Keratinocyte (primary cell): ENCODE measurements around the gene PRDM10. TPM values are rescaled to one million over a fixed set of nuclear protein-coding genes. Genes with fewer than 3 reads are reported as not detected.
A peak's percentile ranks its signal among the peaks of the same experiment; 100 is the strongest.

Experiments used
- DNase-seq: peaks from one replicate; pipeline ENCODE4 v3.0.0-alpha.2; 2011; ENCODE audit warnings: low read depth, missing footprints, low spot score
- FAIRE-seq: peaks from 2 replicates; lab custom pipeline; 2011; peaks lifted over from hg19 to GRCh38; lab: Jason Lieb, UNC
- H2AFZ ChIP-seq: 2 replicates; pipeline ENCODE4 v1.6.0; 2012; ENCODE audit warnings: low read length, control low read depth, inconsistent platforms; ENCODE audit not compliant: control insufficient read depth
- H3K27ac ChIP-seq: 2 replicates; pipeline ENCODE4 v1.5.1; 2011; ENCODE audit warnings: low read length; ENCODE audit not compliant: control insufficient read depth, insufficient read depth
- H3K27me3 ChIP-seq: 3 replicates; pipeline ENCODE4 v1.6.0; 2011; ENCODE audit warnings: low read length; ENCODE audit not compliant: control insufficient read depth, insufficient read depth; ENCODE audit errors: extremely low read depth
- H3K36me3 ChIP-seq, 2 experiments: 2 replicates in 1 of 2; 3 replicates in 1 of 2; pipeline ENCODE4 v1.5.1; 2011; ENCODE audit warnings: low read length in 2 of 2, mild to moderate bottlenecking in 1 of 2; ENCODE audit not compliant: control insufficient read depth in 2 of 2, insufficient read depth in 2 of 2; ENCODE audit errors: extremely low read depth in 1 of 2
- H3K4me1 ChIP-seq: 3 replicates; pipeline ENCODE4 v1.5.1; 2011; ENCODE audit warnings: low read length; ENCODE audit not compliant: control insufficient read depth, insufficient read depth; ENCODE audit errors: extremely low read depth
- H3K4me2 ChIP-seq: 3 replicates; pipeline ENCODE4 v1.6.0; 2011; ENCODE audit warnings: low read depth, low read length; ENCODE audit not compliant: control insufficient read depth, insufficient read depth; ENCODE audit errors: extremely low read depth
- H3K4me3 ChIP-seq, 3 experiments: fragments of 200-600 bp in 1 of 3; sonication (generic) in 1 of 3; 2 replicates in 2 of 3; 3 replicates in 1 of 3; pipeline ENCODE4 v1.5.1; 2011 to 2016; ENCODE audit warnings: low read length in 3 of 3, mild to moderate bottlenecking in 3 of 3, control low read depth in 2 of 3, inconsistent platforms in 1 of 3, low read depth in 1 of 3, mixed read lengths in 1 of 3, mixed run types in 1 of 3, moderate library complexity in 1 of 3; ENCODE audit not compliant: control insufficient read depth in 2 of 3, insufficient read depth in 2 of 3; ENCODE audit errors: extremely low read depth in 1 of 3
- H3K79me2 ChIP-seq: 2 replicates; pipeline ENCODE4 v1.6.0; 2012; ENCODE audit warnings: low read length; ENCODE audit not compliant: control insufficient read depth, insufficient read depth
- H3K9ac ChIP-seq: 3 replicates; pipeline ENCODE4 v1.6.0; 2011; ENCODE audit warnings: low read length; ENCODE audit not compliant: control insufficient read depth, insufficient read depth; ENCODE audit errors: extremely low read depth
- H3K9me1 ChIP-seq: 3 replicates; pipeline ENCODE4 v1.6.0; 2011; ENCODE audit warnings: low read length; ENCODE audit not compliant: control insufficient read depth, insufficient read depth; ENCODE audit errors: extremely low read depth
- H3K9me3 ChIP-seq: 2 replicates; pipeline ENCODE4 v1.5.1; 2012; ENCODE audit warnings: low read depth, low read length; ENCODE audit not compliant: control insufficient read depth
- H4K20me1 ChIP-seq: 3 replicates; pipeline ENCODE4 v1.6.0; 2011; ENCODE audit warnings: low read length; ENCODE audit not compliant: control insufficient read depth, insufficient read depth; ENCODE audit errors: extremely low read depth
- CTCF ChIP-seq, 3 experiments: IDR thresholded peaks in 1 of 3; conservative IDR thresholded peaks in 1 of 3; optimal IDR thresholded peaks in 1 of 3; 2 replicates in 2 of 3; 3 replicates in 1 of 3; pipeline versions ENCODE3 to v1.5.1; 2011; ENCODE audit warnings: low read length in 3 of 3, mild to moderate bottlenecking in 3 of 3, moderate library complexity in 2 of 3, control low read depth in 1 of 3, inconsistent platforms in 1 of 3; ENCODE audit not compliant: insufficient read depth in 2 of 3; ENCODE audit errors: extremely low read depth in 1 of 3
- EZH2 ChIP-seq: IDR thresholded peaks from one replicate; pipeline ENCODE4 v1.6.1; 2012; ENCODE audit warnings: inconsistent platforms, mild to moderate bottlenecking, low read length, moderate library complexity
- dilution Hi-C: fragments of 300-500 bp; cut with MboI; formaldehyde crosslinking; loops from one replicate; pipeline ENCODE4 v1.7.0; 2020; ENCODE audit warnings: low sequenced_read_pairs; ENCODE audit not compliant: extremely low pct_ligation_motif_present
- polyA plus RNA-seq, 5 experiments: library from polyadenylated mRNA; depleted of rRNA in 3 of 5; stranded (reverse) in 3 of 5; stranded (forward) in 1 of 5; unstranded in 1 of 5; fragments of >200 nt; gene quantifications; 1 replicate in 1 of 5; 2 replicates in 3 of 5; 3 replicates in 1 of 5; pipeline versions ENCODE4 v1.2.1 to v1.2.3, GENCODE V29; 2011 to 2012; ENCODE audit warnings: missing spikeins in 2 of 5, low read depth in 1 of 5, low replicate concordance in 1 of 5

Gene PRDM10
- polyA plus RNA-seq, 1 donor (not counting 4 experiments of a cell fraction or from before 2014, with no cell fraction given), result 4.7 TPM

DNA sequence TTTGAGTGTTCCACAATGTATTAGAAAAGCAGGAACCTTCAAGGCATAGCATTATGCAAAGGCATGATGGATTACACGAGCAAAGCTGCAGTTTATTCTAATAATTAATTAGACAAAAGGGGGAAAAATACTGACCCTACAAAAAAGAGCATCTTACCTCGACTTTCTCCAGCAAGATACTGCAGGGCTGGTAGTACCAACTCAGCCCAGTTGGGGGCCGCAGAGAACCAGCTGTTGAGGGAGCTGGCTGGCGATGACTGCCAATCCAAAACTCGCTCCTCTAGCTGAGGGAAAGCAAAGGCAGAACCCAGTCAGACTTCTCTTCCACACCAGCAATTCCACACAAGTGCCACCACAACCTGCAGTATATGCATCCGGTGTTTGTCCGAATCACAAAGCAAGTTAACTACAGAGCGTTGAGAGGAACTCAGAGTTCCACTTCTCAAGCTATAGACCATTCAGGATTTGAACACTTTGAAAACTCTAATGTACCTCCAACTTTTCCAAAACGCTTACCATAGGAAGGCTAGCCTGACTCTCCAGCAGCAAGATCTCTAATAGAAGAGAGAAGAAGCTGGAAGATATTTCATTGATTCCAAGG is 121.0 kb downstream of the PRDM10 start:
- FAIRE-seq, result no peak

DNA sequence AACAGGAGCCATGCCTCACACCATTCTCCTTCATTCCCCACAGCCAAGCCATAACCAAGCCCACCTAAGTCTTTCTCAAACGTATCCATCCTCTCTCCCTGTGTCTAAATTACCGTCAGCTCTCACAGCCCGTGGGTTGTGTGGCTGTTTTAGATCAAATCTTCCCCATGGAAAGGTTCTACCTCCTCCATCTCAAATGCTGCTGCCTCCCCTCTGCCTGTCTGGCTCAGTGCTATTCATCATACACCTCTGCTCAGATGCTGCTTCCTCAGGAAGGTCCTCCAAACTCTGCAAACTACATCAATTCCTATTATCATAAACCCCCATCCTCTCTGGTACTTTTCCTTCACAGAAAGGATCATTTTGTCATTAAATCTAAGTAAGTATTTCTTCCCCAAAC is 122.3 kb downstream of the PRDM10 start:
- no peak for FAIRE-seq
- Histone ChIP-seq H3K4me2 (no peak overlapping the region), H3K27ac (no peak overlapping the region), H3K9me1 (no peaks in the 10 kb centered on the region), H3K9ac (no peak overlapping the region), H3K4me3 (no peak overlapping the region), H2AFZ (no peak overlapping the region), H4K20me1 (no peaks in the 10 kb centered on the region), H3K36me3 (peaks cover 67 to 68% of the 10 kb centered on the region in 2 experiments), H3K27me3 (no peaks in the 10 kb centered on the region), H3K79me2 (no peaks in the 10 kb centered on the region), H3K4me1 (no peaks in the 10 kb centered on the region), H3K9me3 (no peaks in the 10 kb centered on the region)
- TF ChIP-seq CTCF (optimal IDR thresholded peaks at IDR 0.05 in 1 of 3, IDR thresholded peaks at IDR 0.05 in 1 of 3, conservative IDR thresholded peaks at IDR 0.05 in 1 of 3; ENCODE audit: extremely low read depth in 1 of 3, insufficient read depth in 2 of 3, low read length in 3 of 3), result no peak
- no peak for TF ChIP-seq EZH2
- DNase-seq, result no peak
- dilution Hi-C loops, result no loop called here

More for the DNA sequence above, 121.0 kb downstream of the PRDM10 start:
- H3K4me2 ChIP-seq, result no peak overlapping the region
- DNase-seq, result no peak
- no peaks in the 10 kb centered on the region for H3K79me2 ChIP-seq
- no peak overlapping the region for H3K4me3 ChIP-seq
- no peaks in the 10 kb centered on the region for H4K20me1 ChIP-seq
- H3K9me1 ChIP-seq, result no peaks in the 10 kb centered on the region
- dilution Hi-C loops, result no loop called here
- no peak overlapping the region for H3K27ac ChIP-seq
- H3K9ac ChIP-seq, result no peak overlapping the region
- H3K36me3 ChIP-seq, result peaks cover 60 to 68% of the 10 kb centered on the region in 2 experiments
- no peak for TF ChIP-seq EZH2
- TF ChIP-seq CTCF (optimal IDR thresholded peaks at IDR 0.05 in 1 of 3, IDR thresholded peaks at IDR 0.05 in 1 of 3, conservative IDR thresholded peaks at IDR 0.05 in 1 of 3; ENCODE audit: extremely low read depth in 1 of 3, insufficient read depth in 2 of 3, low read length in 3 of 3), result peak; percentile 66 to 77 (median 72)
- H2AFZ ChIP-seq, result no peak overlapping the region
- no peaks in the 10 kb centered on the region for H3K27me3 ChIP-seq
- no peaks in the 10 kb centered on the region for H3K4me1 ChIP-seq
- no peaks in the 10 kb centered on the region for H3K9me3 ChIP-seq
